Osteoblast (primary cell): Measurements from ENCODE around the gene MBD1. TPM values are rescaled to one million over a fixed set of nuclear protein-coding genes. Genes with fewer than 3 reads are reported as not detected.

ENCODE experiments used
- DNase-seq: peaks from one replicate; pipeline ENCODE4 v3.0.0; 2011; ENCODE audit warnings: low spot score, mixed read lengths; ENCODE audit not compliant: insufficient read length; ENCODE audit errors: missing footprints
- H2AFZ ChIP-seq: 2 replicates; pipeline ENCODE4 v1.6.0; 2011; ENCODE audit warnings: mild to moderate bottlenecking, low read length
- H3K27ac ChIP-seq: 2 replicates; pipeline ENCODE4 v1.5.1; 2011; ENCODE audit warnings: mild to moderate bottlenecking, low read depth, low read length, moderate library complexity
- H3K27me3 ChIP-seq: 2 replicates; pipeline ENCODE4 v1.6.0; 2012; ENCODE audit warnings: mild to moderate bottlenecking, control low read depth, inconsistent platforms, low read length, moderate library complexity; ENCODE audit not compliant: insufficient read depth
- H3K36me3 ChIP-seq: 2 replicates; pipeline ENCODE4 v1.5.1; 2011; ENCODE audit warnings: mild to moderate bottlenecking, low read length, control low read depth, moderate library complexity; ENCODE audit not compliant: insufficient read depth
- H3K4me1 ChIP-seq: 2 replicates; pipeline ENCODE4 v1.5.1; 2011; ENCODE audit warnings: mild to moderate bottlenecking, low read length, control low read depth, moderate library complexity; ENCODE audit not compliant: insufficient read depth
- H3K4me2 ChIP-seq: 2 replicates; pipeline ENCODE4 v1.6.0; 2011; ENCODE audit warnings: mild to moderate bottlenecking, low read length; ENCODE audit not compliant: insufficient read depth
- H3K4me3 ChIP-seq: fragments of 200-600 bp; sonication (generic); 3 replicates; pipeline ENCODE4 v1.5.1; 2012; ENCODE audit warnings: mild to moderate bottlenecking, low read length, inconsistent platforms; ENCODE audit not compliant: insufficient read depth
- H3K79me2 ChIP-seq: 2 replicates; pipeline ENCODE4 v1.6.0; 2012; ENCODE audit warnings: mild to moderate bottlenecking, low read length, control low read depth, inconsistent platforms; ENCODE audit not compliant: insufficient read depth
- H3K9me3 ChIP-seq: 2 replicates; pipeline ENCODE4 v1.5.1; 2011; ENCODE audit warnings: low read depth, low read length, control low read depth
- H4K20me1 ChIP-seq: 2 replicates; pipeline ENCODE4 v1.6.0; 2012; ENCODE audit warnings: mild to moderate bottlenecking, low read length, control low read depth; ENCODE audit not compliant: insufficient read depth
- CTCF ChIP-seq: IDR thresholded peaks from 2 replicates; pipeline ENCODE4 v1.5.1; 2011; ENCODE audit warnings: mild to moderate bottlenecking, low read depth, low read length, moderate library complexity; ENCODE audit errors: extremely low read depth
- total RNA-seq: library from RNA; depleted of rRNA; stranded (reverse); fragments of >200 nt; gene quantifications from 2 replicates; pipeline ENCODE4 v1.2.3, GENCODE V29; 2012

The MBD1 gene
- total RNA-seq, 1 donor: 71.3 TPM

- Histone ChIP-seq H3K9me3 (no peaks in the 10 kb centered on the region), H4K20me1 (no peaks in the 10 kb centered on the region), H2AFZ (peak overlapping the region; percentile 76), H3K79me2 (no peaks in the 10 kb centered on the region), H3K4me2 (peak overlapping the region; percentile 96), H3K36me3 (no peaks in the 10 kb centered on the region), H3K27ac (peak overlapping the region; percentile 57), H3K27me3 (peaks cover 18% of the 10 kb centered on the region), H3K4me3 (peak overlapping the region; percentile 73), H3K4me1 (peaks cover 15% of the 10 kb centered on the region)
- DNase-seq: no peak
- TF ChIP-seq CTCF: no peak
These were observed 26.0 kb upstream of the MBD1 start for GRCh38 chr18:50307400-50307737.

GRCh38 chr18:50306944-50307343 lies 25.6 kb upstream of the MBD1 start:
- no peak for TF ChIP-seq CTCF
- Histone ChIP-seq H3K36me3 (no peaks in the 10 kb centered on the region), H3K79me2 (no peaks in the 10 kb centered on the region), H3K9me3 (no peaks in the 10 kb centered on the region), H3K27ac (peak overlapping the region; percentile 37), H3K4me2 (peak overlapping the region; percentile 96), H4K20me1 (no peaks in the 10 kb centered on the region), H3K27me3 (peaks cover 19% of the 10 kb centered on the region), H2AFZ (peak overlapping the region; percentile 76), H3K4me1 (peaks cover 15% of the 10 kb centered on the region), H3K4me3 (peak overlapping the region; percentile 73)
- peak; percentile 92 for DNase-seq

- H3K4me2 ChIP-seq: no peak overlapping the region
- no peak overlapping the region for H3K4me3 ChIP-seq
- no peak for TF ChIP-seq CTCF
- no peaks in the 10 kb centered on the region for H3K79me2 ChIP-seq
- peaks cover 5% of the 10 kb centered on the region for H3K4me1 ChIP-seq
- H3K36me3 ChIP-seq: no peaks in the 10 kb centered on the region
- no peak overlapping the region for H2AFZ ChIP-seq
- H3K27me3 ChIP-seq: peaks cover 35% of the 10 kb centered on the region
- DNase-seq: no peak
- no peak overlapping the region for H3K27ac ChIP-seq
- H3K9me3 ChIP-seq: no peaks in the 10 kb centered on the region
- H4K20me1 ChIP-seq: no peaks in the 10 kb centered on the region
These were observed 19.8 kb upstream of the MBD1 start for GRCh38 chr18:50301074-50301473.

GRCh38 chr18:50299626-50300388 lies 18.5 kb upstream of the MBD1 start:
- TF ChIP-seq CTCF: no peak
- no peak overlapping the region for H3K4me2 ChIP-seq
- H3K27me3 ChIP-seq: peaks cover 45% of the 10 kb centered on the region
- H4K20me1 ChIP-seq: no peaks in the 10 kb centered on the region
- no peak overlapping the region for H3K4me3 ChIP-seq
- no peak for DNase-seq
- H2AFZ ChIP-seq: no peak overlapping the region
- H3K27ac ChIP-seq: no peak overlapping the region
- H3K9me3 ChIP-seq: no peaks in the 10 kb centered on the region
- no peaks in the 10 kb centered on the region for H3K36me3 ChIP-seq
- peaks cover 5% of the 10 kb centered on the region for H3K4me1 ChIP-seq
- H3K79me2 ChIP-seq: no peaks in the 10 kb centered on the region
